Endometrium (tissue), 2 donors: ENCODE data around the gene PLK3.
"Not testable (repeated sequence)": the region's sequence is repeated elsewhere in the genome, so short reads cannot be mapped to it uniquely, and the experiment has no call there.

ENCODE experiments used
- FAIRE-seq: peaks from 2 replicates; lab custom pipeline; 2012; peaks lifted over from hg19 to GRCh38; lab: Jason Lieb, UNC
- donor health status: control.
- donor health status: control.

Gene PLK3

DNA sequence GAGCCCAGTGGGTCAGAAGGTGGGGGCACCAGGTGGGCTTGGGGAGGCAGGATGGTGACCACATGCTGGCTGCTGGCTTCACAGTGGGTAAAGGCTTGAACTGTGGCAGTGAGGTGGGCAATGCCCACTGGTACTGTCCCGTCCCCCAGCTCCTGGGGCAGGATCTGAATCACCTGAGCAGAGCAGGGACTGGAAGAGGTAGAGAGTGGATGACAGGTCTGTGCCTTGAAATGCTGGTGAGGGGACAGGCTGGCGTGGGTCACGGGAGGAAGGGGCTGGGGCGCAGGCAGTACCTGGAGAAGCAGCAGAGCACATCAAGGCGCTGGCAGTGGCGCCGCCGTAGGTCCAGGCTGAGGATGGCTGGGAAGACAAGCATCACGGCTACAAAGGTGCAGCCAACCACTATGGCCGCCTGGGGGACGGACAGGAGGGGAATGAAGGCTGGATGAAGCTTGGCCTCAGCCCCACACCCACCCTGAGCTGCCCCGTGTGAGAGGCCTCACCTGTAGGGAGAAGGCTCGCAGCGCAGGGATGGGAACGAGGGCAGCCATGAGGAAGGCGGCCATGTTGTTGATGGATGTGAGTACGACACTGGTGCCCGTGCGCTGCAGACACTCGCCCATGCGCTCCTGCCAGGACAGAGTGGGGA lies 27.9 kb downstream of the PLK3 start:
- no peak for FAIRE-seq

DNA sequence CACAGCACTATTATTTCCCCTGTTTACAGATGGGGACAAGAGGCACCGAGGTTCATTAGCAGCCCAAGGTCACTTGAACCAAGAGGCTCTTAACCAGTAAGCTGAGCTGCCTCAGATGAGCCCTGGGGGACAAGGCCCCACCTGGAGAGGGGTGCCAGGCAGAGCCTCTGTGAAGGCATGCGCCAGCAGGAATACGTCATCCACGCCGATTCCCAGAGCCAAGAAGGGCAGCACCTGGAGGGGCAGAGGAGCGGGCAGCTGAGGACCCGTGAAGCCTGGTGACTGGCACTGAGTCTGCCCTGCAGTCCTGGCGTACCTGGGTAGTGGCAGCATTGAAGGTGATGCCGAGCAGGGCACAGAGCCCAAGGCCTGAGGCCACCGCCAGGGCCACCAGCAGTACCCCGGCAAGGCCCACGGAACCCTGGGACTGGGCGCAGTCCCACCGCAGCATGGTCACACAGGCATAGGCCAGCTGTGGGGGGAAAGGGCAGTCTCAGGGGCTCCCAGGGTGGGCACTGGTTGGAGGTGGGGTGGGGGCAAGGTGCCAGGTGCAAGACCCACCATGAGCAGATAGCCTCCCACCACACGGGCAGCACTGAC lies 28.8 kb downstream of the PLK3 start:
- FAIRE-seq, result no peak

- no peak for FAIRE-seq
Measured at GRCh38 chr1:44829506-44830384, 29.6 kb downstream of the PLK3 start.

GRCh38 chr1:44830900-44831304 lies 30.7 kb downstream of the PLK3 start:
- no peak for FAIRE-seq

- FAIRE-seq, result no peak
Measured at GRCh38 chr1:44831516-44831915, 31.3 kb downstream of the PLK3 start.

DNA sequence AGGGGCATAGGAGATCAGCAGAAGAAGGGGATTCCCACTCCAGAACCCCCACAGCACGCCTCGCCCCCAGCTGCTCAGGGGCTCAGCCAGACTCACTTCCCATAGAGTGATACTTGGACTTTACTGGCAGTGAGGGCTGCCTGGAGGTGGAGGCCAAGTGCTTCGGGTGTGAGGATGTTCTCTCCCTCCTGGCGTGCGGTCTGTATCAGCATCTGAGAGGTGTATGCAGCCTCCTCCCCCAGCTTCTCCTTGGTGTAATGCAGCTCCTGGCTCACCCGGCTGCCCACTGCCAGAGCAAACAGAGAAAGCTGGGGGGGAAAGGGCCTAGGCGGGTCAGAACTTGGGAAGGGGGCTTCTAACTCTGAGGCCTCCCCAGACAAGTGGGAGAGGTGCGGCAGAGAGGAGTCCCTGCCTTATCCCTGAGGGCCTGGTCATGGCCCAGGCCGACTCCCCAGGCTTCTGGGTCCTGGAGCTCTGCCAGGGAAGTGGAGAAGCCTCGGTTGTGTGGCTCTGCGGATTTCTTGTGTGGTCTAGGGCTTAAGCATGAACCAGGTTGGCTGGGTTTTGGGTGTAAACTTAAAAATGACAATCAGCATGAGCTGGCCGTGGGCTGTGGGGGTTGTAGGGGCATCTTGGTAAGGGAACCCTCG lies 32.0 kb downstream of the PLK3 start:
- FAIRE-seq, result no peak

- FAIRE-seq, result no peak
Measured at GRCh38 chr1:44834328-44834727, 34.2 kb downstream of the PLK3 start.

GRCh38 chr1:44835738-44836675 lies 35.8 kb downstream of the PLK3 start:
- no peak for FAIRE-seq

DNA sequence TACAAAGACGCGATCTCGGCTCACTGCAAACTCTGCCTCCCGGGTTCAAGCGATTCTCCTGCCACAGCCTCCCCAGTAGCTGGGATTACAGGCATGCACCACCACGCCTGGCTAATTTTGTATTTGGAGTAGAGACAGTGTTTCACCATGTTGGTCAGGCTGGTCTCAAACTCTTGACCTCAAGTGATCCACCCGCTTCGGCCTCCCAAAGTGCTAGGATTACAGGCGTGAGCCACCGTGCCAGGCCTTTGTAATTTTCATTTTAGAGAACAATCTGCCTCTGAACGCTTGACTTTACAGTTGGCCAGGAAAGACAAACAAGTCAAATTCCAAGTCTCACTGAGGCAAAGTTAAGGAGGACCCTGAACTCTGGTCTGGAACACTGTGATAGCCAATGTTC lies 38.1 kb downstream of the PLK3 start:
- not testable (repeated sequence) for FAIRE-seq

- FAIRE-seq, result peak; percentile 29
Measured at GRCh38 chr1:44839576-44839975, 39.4 kb downstream of the PLK3 start.

DNA sequence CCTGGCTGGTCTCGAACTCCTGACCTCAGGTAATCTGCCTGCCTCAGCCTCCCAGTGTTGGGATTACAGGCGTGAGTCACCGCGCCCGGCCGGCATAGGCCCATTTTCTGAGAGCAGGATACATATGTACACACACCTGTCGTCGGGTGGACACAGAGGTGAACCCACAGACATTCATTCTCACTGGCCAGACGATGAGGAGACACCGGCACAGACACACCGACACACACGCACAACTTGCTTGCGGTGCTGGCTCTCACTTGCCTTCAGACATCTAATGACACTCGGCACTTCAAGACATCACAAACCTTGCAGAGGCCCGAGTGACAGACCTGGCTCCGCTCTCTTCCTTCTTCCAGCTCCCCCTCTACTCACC lies 42.3 kb downstream of the PLK3 start:
- no peak for FAIRE-seq

- FAIRE-seq, result no peak
Measured at GRCh38 chr1:44842862-44843655, 42.9 kb downstream of the PLK3 start, which contains the start of gene PTCH2. PTCH2 (minus strand) TSS chr1:44843253; CDS start chr1:44842932, 321 bp downstream.

DNA sequence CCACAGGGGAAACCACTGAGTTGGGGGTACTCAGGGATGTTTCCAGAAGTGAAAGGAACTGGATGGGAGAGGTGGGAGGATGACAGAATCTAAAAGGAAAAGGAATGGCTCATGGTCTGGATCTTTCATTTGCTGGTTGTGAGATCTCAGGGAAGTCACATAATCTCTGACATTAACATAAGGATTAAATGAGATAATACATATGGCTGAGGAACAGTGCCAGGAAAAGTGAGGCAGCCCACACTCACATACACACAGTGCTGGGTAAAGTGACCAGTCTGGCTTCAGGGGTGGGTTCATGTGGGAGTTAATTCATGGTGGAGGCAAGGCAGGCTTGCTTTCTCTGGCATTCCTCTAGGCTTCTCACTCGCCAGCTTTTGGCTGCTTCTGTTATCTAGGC lies 46.8 kb downstream of the PLK3 start:
- FAIRE-seq, result no peak

GRCh38 chr1:44847845-44848244 lies 47.7 kb downstream of the PLK3 start:
- FAIRE-seq, result no peak

- no peak for FAIRE-seq
Measured at GRCh38 chr1:44848456-44849181, 48.4 kb downstream of the PLK3 start.

DNA sequence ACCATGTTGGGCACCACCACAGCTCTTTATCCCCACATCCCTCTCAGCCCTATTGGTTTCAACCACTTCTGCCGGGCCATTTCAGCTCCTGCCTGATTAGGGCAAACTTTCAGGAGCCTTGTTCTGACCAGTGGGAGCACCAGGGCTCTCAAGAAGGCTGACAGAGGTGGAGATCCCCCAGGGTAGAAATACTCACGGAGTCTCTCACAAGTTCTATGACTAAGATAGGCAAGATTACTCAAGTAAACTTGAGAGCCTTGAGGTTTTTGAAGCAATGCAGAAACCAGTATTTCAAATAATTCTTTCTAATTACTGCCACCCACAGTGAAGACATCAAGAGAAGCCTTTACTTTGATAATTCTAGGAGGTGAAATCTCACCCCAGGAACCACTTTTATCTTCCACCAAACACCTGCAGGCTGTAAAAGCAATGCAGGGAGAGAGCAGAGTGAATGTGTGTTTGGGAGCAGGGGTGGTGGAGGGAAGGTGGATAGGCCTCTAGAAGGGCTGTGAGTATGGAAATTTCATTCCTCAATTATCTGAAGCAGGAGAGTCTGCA lies 49.5 kb downstream of the PLK3 start:
- FAIRE-seq, result no peak

- FAIRE-seq, result no peak
Measured at GRCh38 chr1:44851308-44851707, 51.1 kb downstream of the PLK3 start.

DNA sequence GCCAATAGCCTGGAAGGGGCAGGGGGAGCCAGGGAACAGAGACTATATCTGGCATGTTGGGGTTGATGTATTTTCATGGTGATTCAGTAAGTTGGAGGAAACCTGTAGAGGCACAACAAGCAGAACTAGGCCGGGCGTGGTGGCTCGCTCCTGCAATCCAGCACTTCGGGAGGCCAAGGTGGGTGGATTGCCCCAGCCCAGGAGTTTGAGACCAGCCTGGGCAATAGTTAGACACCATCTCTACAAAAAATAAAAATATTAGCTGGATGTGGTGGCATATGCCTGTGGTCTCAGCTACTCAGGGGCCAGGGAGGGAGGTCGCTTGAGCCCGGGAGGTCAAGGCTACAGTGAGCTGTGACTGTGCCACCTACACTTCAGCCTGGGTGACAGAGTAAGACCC lies 53.0 kb downstream of the PLK3 start:
- no peak for FAIRE-seq

DNA sequence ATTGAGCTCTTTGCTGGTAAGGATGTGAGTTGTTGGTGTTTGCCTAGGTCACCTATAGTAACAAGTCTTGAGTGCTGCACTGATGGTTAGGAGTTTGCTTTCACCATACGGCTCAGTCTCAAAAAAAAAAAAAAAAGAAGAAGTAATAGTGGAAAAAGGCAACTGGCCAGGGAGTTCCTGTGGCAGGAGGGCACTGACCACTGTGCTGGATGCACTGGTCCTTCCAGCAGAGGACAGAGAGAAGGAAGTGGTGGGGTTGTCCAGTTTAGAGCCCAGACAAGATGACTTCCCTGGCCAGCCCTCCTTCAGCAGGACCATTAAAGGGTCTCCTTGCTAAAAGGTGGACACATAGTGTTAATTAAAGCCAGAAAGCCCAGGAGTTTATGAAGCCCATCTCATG lies 54.8 kb downstream of the PLK3 start:
- no peak for FAIRE-seq
